ENCODE data around the gene MAST4. TPM values are rescaled to one million over a fixed set of nuclear protein-coding genes. Genes with fewer than 3 reads are reported as not detected.
A peak's percentile ranks its signal among the peaks of the same experiment; 100 is the strongest.

The MAST4 gene
- total and polyA plus RNA-seq, 4 donors = 3.7 to 9.5 (median 6.5) TPM

DNA sequence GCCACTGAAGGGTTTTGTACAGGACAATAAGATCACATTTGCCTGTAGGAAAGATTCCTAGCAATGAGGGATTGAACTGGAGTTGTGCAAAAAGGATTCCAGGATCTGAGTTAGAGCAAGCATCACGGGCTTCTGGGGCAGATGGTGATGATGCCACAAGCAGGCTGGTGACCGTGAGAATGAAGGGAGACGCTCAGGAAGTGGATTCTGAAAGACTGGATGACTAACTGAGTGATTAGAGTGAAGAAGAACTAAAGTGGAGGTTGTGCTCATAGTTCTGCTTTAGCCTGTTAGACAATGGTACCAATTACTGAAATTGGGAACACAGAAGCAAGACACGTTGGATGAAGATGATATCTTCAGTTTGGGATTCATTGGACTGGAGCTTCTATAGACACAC lies 432.2 kb downstream of the MAST4 start:
- H3K4me1 ChIP-seq (ENCODE audit: control insufficient read depth in 4 of 4, insufficient read depth in 4 of 4, low read length in 3 of 4) = peaks cover 15 to 59% (median 45%) of the 10 kb centered on the region in 4 donors
- H3K27ac ChIP-seq (ENCODE audit: low read depth in 1 of 2, low read length in 2 of 2) = no peak overlapping the region
- no peak overlapping the region for H3K9ac ChIP-seq (ENCODE audit: low read depth in 1 of 2, low read length in 2 of 2)
- DNase-seq (ENCODE audit: low spot score) = no peak
- H3K27me3 ChIP-seq (ENCODE audit: control insufficient read depth in 4 of 4, insufficient read depth in 4 of 4, low read length in 3 of 4) = no peaks in the 10 kb centered on the region
- 93% methylated on average over 4 of the region's 4 CpGs for WGBS
- TF ChIP-seq EGR1 (IDR thresholded peaks at IDR 0.05; ENCODE audit: low read depth in 2 of 2) = no peak
- TF ChIP-seq, protein P1, sequence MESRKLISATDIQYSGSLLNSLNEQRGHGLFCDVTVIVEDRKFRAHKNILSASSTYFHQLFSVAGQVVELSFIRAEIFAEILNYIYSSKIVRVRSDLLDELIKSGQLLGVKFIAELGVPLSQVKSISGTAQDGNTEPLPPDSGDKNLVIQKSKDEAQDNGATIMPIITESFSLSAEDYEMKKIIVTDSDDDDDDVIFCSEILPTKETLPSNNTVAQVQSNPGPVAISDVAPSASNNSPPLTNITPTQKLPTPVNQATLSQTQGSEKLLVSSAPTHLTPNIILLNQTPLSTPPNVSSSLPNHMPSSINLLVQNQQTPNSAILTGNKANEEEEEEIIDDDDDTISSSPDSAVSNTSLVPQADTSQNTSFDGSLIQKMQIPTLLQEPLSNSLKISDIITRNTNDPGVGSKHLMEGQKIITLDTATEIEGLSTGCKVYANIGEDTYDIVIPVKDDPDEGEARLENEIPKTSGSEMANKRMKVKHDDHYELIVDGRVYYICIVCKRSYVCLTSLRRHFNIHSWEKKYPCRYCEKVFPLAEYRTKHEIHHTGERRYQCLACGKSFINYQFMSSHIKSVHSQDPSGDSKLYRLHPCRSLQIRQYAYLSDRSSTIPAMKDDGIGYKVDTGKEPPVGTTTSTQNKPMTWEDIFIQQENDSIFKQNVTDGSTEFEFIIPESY (IDR thresholded peaks at IDR 0.05) = no peak
- no peak for TF ChIP-seq SP1 (IDR thresholded peaks at IDR 0.05)
- TF ChIP-seq, protein P2, sequence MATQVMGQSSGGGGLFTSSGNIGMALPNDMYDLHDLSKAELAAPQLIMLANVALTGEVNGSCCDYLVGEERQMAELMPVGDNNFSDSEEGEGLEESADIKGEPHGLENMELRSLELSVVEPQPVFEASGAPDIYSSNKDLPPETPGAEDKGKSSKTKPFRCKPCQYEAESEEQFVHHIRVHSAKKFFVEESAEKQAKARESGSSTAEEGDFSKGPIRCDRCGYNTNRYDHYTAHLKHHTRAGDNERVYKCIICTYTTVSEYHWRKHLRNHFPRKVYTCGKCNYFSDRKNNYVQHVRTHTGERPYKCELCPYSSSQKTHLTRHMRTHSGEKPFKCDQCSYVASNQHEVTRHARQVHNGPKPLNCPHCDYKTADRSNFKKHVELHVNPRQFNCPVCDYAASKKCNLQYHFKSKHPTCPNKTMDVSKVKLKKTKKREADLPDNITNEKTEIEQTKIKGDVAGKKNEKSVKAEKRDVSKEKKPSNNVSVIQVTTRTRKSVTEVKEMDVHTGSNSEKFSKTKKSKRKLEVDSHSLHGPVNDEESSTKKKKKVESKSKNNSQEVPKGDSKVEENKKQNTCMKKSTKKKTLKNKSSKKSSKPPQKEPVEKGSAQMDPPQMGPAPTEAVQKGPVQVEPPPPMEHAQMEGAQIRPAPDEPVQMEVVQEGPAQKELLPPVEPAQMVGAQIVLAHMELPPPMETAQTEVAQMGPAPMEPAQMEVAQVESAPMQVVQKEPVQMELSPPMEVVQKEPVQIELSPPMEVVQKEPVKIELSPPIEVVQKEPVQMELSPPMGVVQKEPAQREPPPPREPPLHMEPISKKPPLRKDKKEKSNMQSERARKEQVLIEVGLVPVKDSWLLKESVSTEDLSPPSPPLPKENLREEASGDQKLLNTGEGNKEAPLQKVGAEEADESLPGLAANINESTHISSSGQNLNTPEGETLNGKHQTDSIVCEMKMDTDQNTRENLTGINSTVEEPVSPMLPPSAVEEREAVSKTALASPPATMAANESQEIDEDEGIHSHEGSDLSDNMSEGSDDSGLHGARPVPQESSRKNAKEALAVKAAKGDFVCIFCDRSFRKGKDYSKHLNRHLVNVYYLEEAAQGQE (IDR thresholded peaks at IDR 0.05) = no peak
- no peak for TF ChIP-seq NR2F2 (IDR thresholded peaks at IDR 0.05)
- no peaks in the 10 kb centered on the region for H3K9me3 ChIP-seq (ENCODE audit: control insufficient read depth in 4 of 4, low read length in 3 of 4)
- H3K36me3 ChIP-seq (ENCODE audit: control insufficient read depth in 4 of 4, insufficient read depth in 3 of 4, low read depth in 1 of 4, low read length in 3 of 4) = no peaks in the 10 kb centered on the region
- no peak overlapping the region for H3K4me3 ChIP-seq (ENCODE audit: low read depth in 1 of 3, low read length in 3 of 3)

GRCh38 chr5:67028941-67029340 lies 432.7 kb downstream of the MAST4 start:
- 96% methylated on average over 4 of the region's 4 CpGs for WGBS
- Histone ChIP-seq H3K27ac (ENCODE audit: low read depth in 1 of 2, low read length in 2 of 2) (peak overlapping the region in 1 of 2 donors; percentile 46), H3K9me3 (ENCODE audit: control insufficient read depth in 4 of 4, low read length in 3 of 4) (no peaks in the 10 kb centered on the region), H3K9ac (ENCODE audit: low read depth in 1 of 2, low read length in 2 of 2) (no peak overlapping the region), H3K4me1 (ENCODE audit: control insufficient read depth in 4 of 4, insufficient read depth in 4 of 4, low read length in 3 of 4) (peaks cover 15 to 65% (median 50%) of the 10 kb centered on the region in 4 donors), H3K4me3 (ENCODE audit: low read depth in 1 of 3, low read length in 3 of 3) (no peak overlapping the region), H3K27me3 (ENCODE audit: control insufficient read depth in 4 of 4, insufficient read depth in 4 of 4, low read length in 3 of 4) (no peaks in the 10 kb centered on the region), H3K36me3 (ENCODE audit: control insufficient read depth in 4 of 4, insufficient read depth in 3 of 4, low read depth in 1 of 4, low read length in 3 of 4) (no peaks in the 10 kb centered on the region)
- TF ChIP-seq FOXA1 (IDR thresholded peaks at IDR 0.05) (no peak), TAF1 (conservative IDR thresholded peaks at IDR 0.05) (no peak), SP1 (IDR thresholded peaks at IDR 0.05) (no peak), YY1 (IDR thresholded peaks at IDR 0.05) (no peak), RXRA (IDR thresholded peaks at IDR 0.05) (no peak), FOXA2 (IDR thresholded peaks at IDR 0.05) (no peak), JUND (IDR thresholded peaks at IDR 0.05) (no peak), RAD21 (IDR thresholded peaks at IDR 0.05) (no peak), HNF4A (conservative IDR thresholded peaks at IDR 0.05) (no peak), NR2F2 (IDR thresholded peaks at IDR 0.05) (no peak), GABPA (IDR thresholded peaks at IDR 0.05 in 1 of 2, conservative IDR thresholded peaks at IDR 0.05 in 1 of 2) (no peak), EGR1 (IDR thresholded peaks at IDR 0.05; ENCODE audit: low read depth in 2 of 2) (no peak)
- TF ChIP-seq, protein P1 (IDR thresholded peaks at IDR 0.05) = no peak
- TF ChIP-seq, protein P2 (IDR thresholded peaks at IDR 0.05) = no peak
- TF ChIP-seq, protein P3, sequence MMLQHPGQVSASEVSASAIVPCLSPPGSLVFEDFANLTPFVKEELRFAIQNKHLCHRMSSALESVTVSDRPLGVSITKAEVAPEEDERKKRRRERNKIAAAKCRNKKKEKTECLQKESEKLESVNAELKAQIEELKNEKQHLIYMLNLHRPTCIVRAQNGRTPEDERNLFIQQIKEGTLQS (IDR thresholded peaks at IDR 0.05) = no peak
- TF ChIP-seq, protein P4, sequence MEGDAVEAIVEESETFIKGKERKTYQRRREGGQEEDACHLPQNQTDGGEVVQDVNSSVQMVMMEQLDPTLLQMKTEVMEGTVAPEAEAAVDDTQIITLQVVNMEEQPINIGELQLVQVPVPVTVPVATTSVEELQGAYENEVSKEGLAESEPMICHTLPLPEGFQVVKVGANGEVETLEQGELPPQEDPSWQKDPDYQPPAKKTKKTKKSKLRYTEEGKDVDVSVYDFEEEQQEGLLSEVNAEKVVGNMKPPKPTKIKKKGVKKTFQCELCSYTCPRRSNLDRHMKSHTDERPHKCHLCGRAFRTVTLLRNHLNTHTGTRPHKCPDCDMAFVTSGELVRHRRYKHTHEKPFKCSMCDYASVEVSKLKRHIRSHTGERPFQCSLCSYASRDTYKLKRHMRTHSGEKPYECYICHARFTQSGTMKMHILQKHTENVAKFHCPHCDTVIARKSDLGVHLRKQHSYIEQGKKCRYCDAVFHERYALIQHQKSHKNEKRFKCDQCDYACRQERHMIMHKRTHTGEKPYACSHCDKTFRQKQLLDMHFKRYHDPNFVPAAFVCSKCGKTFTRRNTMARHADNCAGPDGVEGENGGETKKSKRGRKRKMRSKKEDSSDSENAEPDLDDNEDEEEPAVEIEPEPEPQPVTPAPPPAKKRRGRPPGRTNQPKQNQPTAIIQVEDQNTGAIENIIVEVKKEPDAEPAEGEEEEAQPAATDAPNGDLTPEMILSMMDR (IDR thresholded peaks at IDR 0.05; ENCODE audit: low read depth, low read length, missing input control) = no peak
- TF ChIP-seq, protein P5, sequence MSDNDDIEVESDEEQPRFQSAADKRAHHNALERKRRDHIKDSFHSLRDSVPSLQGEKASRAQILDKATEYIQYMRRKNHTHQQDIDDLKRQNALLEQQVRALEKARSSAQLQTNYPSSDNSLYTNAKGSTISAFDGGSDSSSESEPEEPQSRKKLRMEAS (IDR thresholded peaks at IDR 0.05) = no peak
- DNase-seq (ENCODE audit: low spot score) = no peak

All from liver (tissue), 9 donors.